GM19397 (cell line): ENCODE results near the gene DYNC2LI1.

Experiments
- ATAC-seq: cut with Tn5 transposase; IDR thresholded peaks from one replicate; pipeline ENCODE4 v1.9.1; 2021; ENCODE audit warnings: mild to moderate bottlenecking, moderate library complexity; ENCODE audit not compliant: unreplicated experiment

The DYNC2LI1 gene

DNA sequence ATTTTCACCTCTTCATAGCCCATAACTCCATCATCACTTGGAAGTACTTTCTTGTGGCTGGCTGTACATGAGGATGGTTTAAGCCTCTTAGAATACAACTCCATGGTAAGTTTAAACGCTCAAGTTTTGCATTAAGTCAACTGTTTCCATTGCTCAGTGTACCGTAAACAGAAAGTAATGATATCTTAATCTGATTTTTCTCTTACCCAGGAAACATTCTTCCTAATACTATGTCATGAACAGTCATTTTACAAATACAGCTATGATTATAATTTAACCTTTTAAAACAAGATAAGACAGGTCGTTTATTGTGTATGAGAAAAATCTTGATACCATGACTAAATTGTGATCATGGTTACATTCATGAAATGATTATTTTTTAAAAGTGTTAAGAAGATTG lies 11.6 kb upstream of the DYNC2LI1 start:
- no peak for ATAC-seq

DNA sequence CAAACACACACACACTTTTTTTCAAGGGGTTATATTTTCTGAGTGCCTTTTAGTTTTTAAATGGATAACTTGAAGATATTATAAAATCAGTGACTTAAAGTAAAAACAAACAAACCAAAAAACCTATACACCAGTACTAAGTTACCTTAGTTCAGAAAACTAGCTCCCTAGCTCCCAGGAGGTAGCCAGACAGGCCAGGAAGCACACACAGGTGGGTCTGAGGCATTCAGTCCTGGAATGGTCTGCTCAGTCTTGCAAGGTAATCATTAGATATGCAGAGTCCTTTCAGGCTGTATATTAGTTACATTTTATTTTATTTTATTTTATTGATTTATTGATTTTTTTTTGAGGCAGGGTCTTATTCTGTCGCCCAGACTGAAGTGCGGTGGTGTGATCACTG lies 10.7 kb upstream of the DYNC2LI1 start:
- no peak for ATAC-seq

DNA sequence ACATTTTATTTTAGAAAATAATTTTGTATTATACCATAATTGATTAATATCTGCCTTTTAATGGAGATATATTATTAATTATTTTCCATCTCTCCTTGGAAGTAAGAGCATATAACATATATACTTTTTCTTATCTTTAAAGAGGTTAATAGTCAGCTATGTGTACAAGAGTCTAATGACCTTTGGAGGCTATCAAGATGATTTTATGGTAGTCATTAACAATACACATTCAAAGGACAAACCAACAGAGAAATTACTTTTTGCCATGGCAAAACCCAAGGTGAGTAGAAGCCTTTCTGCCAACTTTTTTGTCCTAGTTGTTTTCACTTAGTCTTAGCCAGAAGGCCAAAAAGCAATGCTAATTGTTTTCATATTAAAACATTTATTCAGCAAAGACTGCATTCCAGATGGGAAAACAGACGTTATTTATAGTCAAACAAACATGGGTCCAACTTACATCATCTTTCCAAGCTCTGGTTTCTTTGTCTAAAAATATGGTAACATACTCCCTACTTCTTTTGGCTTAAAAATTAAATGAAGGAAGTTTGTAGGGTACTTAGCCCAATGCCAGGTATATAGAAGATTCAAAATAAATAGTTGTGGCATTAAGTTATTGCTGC lies 9.6 kb upstream of the DYNC2LI1 start:
- ATAC-seq = no peak

DNA sequence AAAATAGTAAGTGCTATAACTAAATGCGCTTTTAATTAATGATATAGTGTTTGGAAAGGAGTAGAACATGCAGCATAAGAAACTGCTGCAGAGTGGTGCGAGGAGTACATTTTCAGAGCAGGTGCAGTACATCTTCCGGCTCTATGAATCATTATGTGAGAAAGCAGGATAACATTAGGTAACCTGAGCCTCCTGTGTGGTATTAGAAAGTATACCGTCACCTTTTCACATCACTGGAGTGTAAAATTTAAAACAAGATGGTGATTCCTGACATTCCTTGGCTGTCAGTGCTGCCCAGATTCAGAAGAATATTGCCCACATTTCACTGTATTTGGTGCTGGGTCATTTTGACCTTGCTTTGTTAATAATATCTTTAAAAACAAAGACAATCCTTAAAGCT lies 7.8 kb upstream of the DYNC2LI1 start:
- no peak for ATAC-seq

DNA sequence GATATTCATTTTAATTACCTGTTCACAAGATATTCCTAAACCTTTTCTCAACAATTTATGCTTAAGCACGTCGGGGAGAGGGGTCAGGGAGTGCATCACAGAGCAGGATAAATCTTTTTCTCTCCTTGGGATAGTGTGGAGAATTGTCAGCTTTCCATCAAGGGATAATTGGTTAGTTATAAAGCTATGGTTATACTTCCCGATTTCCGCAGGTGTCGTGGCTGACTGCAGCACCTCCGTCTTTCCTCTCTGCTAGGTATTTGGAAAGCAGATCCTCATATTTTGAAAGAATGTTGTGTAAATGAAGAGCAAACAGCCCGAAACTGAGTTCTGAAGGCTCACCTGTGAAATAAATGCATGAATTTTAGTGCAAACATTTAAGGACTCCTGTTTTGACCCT lies 778 bp downstream of the DYNC2LI1 start:
- no peak for ATAC-seq

DNA sequence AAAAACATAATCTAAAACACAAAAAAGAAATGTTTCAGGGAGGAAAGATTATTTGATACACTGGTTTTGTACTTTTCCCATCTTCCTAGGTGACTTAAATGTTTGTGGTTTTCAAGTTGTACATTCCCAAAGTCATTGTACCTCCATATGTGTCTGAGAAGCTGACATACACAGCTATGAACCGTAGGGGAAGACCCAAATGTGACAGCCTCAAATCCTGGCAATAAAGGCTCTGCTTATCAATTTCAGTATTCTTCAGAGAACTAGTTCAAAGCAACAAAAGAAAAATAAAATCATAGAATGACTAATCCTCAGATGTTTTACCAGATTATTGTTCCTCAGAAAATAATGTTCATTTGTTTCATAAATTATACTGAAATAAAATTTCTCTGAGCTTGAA lies 2.5 kb downstream of the DYNC2LI1 start:
- ATAC-seq = no peak

DNA sequence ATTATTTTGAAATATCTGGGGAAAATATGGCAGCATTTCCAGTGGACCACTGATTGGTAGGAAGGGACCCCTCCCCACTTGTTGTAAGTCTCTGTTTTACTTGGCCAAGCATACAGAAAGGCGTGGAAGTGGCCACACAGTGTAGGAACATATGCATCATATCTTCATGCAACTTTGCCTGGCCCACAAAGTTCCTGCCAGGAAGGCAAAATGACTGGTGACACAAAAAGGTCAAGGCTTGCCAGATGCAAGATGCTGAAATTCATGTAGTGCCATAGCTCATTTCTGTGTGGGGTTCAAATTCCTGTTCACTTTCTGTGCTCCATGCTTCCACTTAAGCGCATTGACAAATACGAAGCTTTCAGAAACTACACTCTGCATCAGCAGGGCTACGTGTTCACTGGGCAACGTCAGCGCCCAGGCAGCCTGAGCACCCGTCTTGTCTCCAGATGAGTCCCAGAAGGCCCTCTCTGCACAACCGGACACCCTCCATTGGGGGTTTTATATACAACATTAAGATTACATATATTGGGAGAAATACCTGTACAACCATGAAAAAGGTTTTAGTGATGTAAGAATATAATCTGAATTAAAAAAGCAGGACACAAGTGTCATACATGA lies 3.6 kb downstream of the DYNC2LI1 start:
- ATAC-seq = no peak

DNA sequence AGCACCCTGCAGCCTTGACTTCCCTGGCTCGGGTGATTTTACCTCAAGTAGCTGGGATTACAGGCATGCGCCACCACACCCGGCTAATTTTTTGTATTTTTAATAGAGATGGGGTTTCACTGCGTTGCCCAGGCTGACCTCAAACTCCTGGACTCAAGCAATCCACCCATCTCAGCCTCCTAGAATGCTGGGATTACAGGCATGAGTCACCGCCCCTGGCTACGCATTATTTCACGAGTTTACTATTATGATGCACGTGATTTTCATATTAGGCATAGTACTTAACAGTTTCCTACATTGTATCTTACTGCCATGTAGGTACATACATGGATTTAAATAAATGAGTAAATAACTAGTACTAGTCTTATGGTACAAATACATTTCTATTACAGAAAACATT lies 4.4 kb downstream of the DYNC2LI1 start:
- no peak for ATAC-seq

DNA sequence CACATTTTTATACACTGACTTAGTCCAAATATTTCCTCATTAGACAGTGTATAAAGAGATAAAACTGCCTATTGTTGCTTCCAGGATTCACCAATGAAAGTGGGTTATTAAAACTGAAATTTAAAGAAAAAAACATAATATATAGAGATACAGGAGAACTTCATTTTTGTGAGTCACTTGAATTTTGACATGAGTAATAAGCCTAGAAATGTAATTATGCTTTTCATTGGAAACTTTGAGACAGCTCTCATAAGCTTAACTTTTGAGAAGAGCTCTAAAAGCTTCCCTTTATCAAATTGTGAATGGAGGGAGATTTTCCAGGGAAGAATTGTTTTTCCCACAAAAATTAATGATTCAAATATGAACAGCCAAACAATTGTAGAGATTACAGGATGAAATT lies 14.1 kb downstream of the DYNC2LI1 start:
- ATAC-seq = no peak

DNA sequence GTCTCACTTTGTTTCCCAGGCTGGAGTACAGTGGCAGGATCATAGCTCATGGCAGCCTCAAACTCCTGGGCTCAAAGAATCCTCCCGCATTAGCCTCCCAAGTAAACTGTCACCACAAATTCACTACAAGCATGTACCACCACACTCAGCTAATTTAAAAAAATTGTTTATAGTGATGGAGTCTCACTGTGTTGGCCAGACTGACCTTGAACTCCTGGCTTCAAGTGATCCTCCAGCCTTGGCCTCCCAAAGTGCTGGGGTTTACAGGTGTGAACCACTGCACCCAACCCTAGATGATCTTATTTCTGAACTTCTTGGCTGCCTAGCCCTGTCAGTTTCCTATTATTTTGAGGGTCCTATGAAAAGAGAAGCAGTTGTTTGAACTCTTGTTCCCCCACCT lies 14.8 kb downstream of the DYNC2LI1 start:
- no peak for ATAC-seq

DNA sequence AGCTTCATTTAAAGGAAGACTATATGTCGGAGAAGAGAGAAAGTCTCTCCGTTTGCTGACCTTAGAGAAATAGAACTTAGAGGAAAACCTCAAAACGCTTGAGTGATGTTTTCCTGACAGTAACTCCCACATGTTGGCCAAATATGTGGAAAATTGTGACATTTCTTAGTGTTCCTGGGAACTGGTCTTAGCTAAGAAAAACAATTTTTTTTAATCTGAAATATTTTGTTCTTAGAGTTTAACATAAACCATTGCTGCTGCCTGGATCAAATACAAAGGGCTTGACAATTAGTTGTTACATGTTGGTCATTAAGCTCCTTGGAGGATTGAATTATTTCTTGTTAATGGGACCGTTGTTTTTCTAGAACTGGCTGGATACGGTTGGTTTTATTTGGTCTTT lies 16.3 kb downstream of the DYNC2LI1 start:
- no peak for ATAC-seq

DNA sequence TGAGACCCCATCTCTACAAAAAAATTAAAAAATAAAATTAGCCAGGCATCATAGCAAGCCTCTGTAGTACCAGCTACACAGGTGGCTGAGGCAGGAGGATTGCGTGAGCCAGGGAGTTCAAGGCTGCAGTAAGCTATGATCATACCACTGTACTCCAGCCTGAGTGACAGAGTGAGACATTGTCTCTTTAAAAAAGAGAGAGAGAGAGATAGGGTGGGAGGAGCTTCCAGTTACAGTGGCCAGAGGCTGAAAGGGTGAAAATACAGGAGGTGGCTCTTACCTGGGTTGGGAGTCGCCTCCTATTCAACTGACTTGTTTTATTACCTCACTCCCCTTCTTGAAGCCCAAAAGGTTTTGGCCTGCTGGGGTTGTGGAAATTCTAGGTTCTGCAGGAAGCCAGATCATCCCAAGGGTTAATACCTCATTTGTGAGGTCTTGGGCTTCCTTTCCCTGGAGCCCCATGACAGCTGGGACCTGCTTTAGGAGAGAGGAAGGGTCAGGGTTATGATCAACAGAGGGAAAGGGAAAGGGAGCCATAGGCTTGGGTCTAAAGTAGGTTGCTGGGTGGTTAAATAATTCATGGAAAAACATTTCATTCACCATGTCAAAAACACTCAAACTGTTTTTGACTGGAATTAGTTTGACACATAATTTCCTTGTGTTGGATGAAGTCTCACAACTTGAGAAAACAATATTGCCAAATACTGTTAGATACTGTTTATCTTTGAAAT lies 17.4 kb downstream of the DYNC2LI1 start:
- ATAC-seq = no peak

DNA sequence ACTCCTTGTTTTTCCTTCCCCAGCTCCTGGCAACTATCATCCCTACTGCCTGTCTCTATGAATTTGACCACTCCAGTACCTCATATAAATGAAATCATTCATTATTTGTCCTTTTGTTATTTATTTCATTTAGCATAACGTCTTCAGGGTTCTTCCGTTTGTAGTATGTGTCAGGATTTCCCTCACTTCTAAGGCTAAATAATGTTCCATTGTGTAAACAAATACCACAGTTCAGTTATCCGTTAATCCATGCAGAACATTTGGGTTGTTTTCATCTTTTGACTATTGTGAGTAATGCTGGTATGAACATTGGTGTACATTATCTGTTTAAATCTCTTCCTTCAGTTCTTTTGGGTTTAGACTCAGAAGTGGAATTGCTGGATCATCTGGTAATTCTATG lies 18.8 kb downstream of the DYNC2LI1 start:
- peak; percentile 53 for ATAC-seq

DNA sequence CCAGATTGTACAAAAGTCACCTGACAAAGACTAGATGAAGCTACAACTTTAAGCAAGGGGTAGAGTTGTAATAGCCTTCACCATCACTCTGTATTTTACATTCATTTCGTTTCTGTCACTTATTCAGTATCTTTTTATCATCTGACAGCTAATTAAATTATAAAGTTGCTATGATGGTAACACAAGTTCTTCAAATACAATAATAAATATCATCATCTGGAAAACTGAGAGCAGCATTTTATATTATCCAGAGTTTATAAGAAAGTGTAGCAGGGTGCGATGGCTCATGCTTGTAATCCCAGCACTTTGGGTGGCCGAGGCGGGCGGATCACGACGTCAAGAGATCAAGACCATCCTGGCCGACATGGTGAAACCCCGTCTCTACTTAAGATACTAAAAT lies 21.1 kb downstream of the DYNC2LI1 start:
- no peak for ATAC-seq

DNA sequence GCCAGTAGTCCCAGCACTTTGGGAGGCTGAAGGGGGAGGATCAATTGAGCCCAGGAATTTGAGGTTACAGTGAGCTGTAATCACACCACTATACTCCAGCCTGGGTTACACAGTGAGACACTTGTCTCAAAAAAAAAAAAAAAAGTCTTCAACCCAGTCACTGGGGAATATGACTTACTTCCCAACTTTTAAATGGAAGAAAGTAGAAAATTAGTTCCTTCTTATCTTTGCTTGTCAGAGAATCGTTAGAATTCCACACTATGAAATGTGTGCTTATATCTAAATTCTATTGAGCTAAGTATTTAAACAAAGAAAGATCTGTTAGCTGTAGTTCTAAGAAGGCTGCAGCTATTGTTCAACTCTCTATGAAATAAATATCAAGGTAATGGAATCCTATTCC lies 22.4 kb downstream of the DYNC2LI1 start:
- ATAC-seq = no peak

DNA sequence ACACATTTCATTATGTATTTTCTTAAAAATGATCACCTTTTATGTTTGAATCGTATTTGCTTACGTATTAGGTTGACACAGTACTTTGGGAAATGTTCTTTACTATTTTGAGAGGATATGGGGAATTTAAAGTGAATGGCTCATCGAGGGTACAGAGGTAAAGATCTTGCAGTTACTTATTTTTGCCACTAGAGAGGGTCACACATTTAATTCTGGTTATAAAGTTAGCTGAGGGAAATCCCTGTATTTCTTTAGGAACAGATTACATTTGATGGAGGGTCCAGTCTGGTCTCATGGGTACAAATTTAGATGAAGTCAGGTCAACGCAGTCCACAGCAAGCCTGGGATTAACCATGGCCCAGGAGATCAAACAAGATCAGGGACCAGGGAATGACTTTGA lies 24.5 kb downstream of the DYNC2LI1 start:
- no peak for ATAC-seq

DNA sequence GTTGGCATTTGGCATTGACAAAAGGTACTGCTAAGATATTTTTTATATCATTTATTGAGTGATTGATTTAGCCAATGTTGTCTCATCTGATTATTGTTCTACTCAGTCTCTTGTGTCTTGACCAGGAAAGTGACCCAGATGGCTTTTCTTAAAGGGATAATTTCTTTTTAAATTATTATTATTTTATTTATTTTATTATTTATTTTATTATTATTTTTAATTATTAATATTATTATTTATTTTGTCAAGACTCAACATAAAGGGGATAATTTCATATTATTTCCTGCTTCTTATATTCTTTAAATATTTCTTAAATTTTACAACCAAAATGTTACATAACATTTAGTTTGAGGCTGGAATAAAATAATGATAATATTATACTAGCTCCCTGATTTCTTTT lies 27.1 kb downstream of the DYNC2LI1 start:
- no peak for ATAC-seq

DNA sequence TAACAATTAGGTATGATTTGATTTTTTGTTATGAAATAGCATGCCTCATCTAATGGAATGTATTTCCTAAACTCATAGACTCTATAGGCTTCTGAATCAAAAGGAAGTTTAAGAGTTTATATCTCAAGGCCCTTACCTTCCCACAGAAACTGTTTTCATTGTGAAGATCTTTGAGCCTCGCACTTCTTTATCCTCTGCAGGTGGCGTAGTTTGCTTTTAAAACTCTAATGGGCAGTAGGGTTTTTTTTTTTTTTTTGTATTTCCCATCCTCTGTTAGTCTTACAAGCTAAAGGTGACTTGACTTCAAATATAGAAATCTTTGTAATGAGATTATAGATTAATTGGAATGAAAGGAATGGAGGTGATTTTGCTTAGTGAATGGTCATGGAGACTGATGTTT lies 28.3 kb downstream of the DYNC2LI1 start:
- ATAC-seq = no peak

DNA sequence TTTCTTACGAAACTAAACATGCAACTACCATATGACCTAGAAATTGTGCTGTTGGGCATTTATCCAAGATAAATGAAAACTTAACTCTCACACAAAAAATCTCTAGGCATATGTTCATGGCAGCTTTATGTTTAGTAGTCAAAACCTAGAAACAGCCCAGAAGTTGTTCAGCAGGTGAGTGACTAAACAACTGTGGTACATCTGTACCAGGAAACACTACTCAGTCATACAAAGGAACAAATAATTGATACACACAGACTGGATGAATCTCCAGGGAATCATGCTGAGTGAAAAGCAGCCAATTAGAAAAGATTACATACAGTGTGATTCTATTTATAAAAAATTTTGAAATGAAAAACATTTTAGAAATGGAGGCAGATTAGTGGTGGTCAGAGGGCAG lies 29.3 kb downstream of the DYNC2LI1 start:
- ATAC-seq = no peak

DNA sequence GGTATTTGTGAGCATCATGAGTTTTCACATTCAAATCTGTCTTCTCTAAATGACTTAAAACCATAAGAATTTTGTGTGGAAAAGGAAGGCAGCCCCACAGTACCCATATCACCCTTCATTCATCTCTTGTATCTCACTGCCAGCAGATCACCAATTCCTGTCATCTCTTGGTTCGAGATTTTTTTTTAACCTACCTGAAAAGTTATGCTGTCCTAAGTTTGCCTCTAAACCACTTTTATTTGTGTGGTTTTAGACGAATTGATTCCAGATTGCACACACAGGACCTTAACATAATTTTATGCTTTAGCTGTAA lies 32.8 kb downstream of the DYNC2LI1 start:
- ATAC-seq = no peak

DNA sequence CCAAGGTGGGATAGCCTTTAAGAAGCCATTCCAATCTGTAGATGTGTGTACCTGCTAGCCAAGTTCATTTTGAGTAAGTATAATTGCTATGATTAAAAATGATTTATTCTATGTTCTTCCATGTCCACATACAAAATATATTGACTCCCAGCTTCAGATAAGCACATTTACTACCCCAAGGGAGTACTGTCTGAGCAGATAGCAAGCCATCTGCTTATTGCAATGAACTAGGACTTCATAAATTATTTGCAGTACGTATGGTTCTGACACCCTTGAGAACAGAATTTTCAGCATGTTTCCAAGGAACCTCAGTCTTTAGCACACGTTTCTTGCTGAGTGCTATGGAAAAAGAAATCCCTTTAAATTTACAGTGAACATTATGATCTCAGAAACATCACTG lies 36.6 kb downstream of the DYNC2LI1 start:
- ATAC-seq = no peak

DNA sequence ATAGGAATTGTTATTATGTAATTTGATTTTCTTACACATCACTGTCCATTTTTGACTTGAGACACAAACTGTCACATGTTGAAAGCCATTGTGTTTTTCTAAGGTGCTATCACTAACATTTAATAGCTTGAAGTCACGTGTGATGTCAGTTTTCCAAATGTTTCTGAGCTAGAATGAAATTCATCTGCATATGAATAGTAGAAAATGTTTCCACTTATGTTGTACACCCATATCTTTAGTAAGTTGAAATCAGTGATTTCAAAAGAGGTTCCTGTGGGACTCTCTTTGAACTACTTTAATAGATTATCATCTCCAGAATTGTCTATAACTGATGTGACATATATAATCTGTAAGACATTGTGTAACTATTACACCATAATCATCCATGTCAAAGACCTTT lies 37.0 kb downstream of the DYNC2LI1 start:
- ATAC-seq = no peak

DNA sequence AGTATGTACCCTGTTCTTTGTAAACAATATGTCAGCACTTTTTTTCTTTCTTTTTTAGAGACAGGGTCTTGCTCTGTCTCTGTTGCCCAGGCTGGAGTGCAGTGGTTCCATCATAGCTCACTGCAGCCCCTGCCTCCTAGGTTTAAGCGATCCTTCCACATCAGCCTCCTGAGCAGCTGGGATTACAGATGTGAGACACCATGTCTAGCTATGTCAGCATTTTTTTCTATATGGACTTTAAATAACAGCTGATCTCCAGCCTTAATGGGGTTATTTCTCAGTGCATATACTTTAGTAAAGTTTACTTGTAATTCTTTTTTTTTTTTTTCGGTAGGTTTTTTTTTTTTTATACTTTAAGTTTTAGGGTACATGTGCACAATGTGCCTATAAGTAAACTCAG lies 38.2 kb downstream of the DYNC2LI1 start:
- ATAC-seq = no peak
